Measurements from ENCODE around the gene KRTAP10-11.

GRCh38 chr21:44614961-44615391 lies 31.2 kb upstream of the KRTAP10-11 start:
- TF ChIP-seq, protein P1, sequence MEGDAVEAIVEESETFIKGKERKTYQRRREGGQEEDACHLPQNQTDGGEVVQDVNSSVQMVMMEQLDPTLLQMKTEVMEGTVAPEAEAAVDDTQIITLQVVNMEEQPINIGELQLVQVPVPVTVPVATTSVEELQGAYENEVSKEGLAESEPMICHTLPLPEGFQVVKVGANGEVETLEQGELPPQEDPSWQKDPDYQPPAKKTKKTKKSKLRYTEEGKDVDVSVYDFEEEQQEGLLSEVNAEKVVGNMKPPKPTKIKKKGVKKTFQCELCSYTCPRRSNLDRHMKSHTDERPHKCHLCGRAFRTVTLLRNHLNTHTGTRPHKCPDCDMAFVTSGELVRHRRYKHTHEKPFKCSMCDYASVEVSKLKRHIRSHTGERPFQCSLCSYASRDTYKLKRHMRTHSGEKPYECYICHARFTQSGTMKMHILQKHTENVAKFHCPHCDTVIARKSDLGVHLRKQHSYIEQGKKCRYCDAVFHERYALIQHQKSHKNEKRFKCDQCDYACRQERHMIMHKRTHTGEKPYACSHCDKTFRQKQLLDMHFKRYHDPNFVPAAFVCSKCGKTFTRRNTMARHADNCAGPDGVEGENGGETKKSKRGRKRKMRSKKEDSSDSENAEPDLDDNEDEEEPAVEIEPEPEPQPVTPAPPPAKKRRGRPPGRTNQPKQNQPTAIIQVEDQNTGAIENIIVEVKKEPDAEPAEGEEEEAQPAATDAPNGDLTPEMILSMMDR (IDR thresholded peaks at IDR 0.05), result no peak
- no peak for TF ChIP-seq POLR2A (IDR thresholded peaks at IDR 0.05)
